ENCODE results near the gene EMC8.

EMC8 gene

DNA sequence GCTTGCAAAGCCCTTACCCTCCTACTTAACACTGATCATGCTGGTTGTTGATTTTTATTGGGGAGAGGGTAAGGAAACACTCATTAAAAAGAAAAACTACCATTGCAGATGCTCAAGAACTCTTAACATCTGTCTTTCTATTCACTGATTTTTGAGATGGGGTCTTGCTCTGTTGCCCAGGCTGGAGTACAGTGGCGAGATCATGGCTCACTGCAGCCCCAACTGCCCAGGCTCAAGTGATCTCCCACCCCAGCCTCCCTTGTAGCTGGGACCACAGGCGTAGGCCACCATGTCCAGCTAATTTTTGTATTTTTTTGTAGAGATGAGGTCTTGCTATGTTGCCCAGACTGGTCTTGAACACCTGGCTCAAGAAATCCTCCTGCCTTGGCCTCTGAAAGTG, 14.5 kb downstream of the EMC8 start:
- DNase-seq (ENCODE audit: low read depth in 3 of 3), result no peak

GRCh38 chr16:85783441-85783840, 15.9 kb downstream of the EMC8 start:
- no peak for DNase-seq (ENCODE audit: low read depth in 3 of 3)

DNA sequence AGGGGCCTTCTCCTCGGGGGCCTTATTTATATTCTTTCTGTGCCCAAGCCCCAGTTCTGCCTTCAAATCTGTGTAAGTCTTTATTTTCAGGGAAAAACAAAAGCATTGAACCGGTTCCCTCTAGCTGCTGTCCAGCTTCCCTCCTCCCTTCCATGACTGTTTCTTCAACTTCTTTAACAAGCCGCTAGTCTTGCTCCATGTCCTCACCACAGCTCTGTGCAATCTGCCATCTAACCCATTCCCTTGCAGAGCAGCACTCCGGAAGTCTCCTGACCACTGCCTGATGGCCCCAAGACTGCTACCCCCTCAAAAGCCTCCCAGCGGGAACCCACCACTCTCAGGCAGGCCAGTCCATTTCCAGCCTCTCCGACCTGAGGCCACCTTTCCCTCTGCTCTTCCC, 16.9 kb downstream of the EMC8 start:
- no peak for DNase-seq (ENCODE audit: low read depth in 3 of 3)

GRCh38 chr16:85781695-85782370, 17.5 kb downstream of the EMC8 start:
- no peak for DNase-seq (ENCODE audit: low read depth in 3 of 3)

DNA sequence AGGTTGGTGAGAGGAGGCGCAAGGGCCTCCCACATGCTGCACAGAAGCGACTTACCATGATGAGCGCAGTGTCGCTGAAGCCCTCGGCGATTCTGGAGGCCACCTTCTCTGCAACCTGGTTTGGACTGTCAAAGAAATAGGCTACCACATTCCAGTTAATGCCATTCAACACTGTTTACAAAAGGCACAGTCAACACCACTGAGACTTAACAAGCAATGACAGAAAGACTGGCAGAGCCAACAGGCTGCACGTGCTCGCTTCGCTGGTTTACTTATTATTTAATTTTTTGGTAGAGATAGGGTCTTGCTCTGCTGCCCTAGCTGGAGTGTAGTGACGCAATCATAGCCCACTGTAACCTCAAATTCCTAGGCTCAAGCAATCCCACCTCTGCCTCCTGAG, 18.2 kb downstream of the EMC8 start:
- no peak for DNase-seq (ENCODE audit: low read depth in 3 of 3)

DNA sequence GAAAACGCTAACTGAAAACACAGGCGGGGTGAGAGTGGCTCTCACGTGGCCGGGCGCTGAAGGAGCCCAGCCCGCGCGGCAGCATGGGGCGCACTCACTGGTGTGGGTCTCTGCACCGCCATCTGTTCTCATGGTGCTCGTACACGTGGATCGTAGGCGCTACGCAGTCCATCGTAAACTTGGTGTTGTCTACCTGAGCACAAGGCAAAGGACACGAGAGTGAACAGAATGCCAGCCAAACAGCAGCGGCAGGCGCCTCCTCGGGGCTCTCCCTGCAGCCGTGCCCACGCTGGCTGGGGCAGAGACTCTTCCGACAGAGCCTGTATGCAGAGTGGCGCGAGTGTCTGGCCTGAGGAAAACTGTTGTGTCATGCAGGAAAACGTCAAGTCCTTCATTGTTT, 19.1 kb downstream of the EMC8 start:
- DNase-seq (ENCODE audit: low read depth in 3 of 3), result no peak

GRCh38 chr16:85778873-85779272, 20.5 kb downstream of the EMC8 start:
- DNase-seq (ENCODE audit: low read depth in 3 of 3), result no peak

DNA sequence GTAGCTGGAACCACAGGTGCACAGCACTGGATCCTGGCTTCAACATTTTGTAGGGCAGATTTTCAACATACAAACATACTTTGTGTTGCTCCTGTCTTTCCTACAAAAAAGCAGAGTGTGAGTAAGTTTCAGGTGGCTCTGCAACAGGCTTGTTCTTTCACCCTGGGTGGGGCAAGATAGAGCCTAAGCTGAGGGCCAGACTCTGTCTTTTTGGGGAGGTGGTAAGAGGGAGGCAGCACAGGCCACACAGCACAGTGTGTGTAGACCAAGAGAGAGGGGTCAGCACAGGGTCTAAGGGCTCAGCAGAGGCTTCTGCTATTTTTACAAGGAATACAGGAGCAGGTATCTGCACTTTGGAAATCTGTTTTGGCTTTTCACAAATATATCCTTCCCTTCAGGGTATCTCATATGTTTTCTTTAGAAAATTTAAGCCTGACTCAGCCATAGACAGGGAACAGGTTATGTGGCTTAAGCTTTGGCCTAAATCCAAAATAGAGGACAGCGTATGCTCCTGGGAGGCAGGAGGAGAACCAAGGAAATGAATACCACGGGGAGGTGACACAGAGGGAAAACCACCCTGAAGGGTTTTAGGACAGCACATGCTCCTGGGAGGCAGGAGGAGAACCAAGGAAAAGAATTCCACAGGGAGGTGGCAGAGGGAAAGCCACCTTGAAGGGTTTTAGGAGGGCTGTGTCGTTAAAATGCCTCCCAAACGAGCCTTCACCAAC, 21.6 kb downstream of the EMC8 start:
- no peak for DNase-seq (ENCODE audit: low read depth in 3 of 3)

DNA sequence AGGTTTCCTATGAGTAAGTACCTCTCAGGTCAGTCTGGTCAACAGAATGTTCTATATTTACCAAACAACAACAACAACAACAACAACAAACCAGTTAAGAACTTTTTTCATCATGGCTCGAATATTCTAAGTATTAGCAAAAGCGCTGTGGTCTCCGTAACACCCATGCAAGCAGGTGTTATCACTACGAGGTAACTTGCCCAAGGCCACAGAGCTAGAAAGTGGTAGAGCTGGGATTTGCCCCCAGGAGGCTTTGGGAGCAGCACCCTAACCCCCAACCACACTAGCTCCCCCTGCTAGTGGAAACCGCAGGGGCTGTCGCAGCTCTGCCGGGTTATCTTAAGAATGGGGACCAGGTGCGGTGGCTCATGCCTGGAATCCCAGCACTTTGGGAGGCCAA, 24.5 kb downstream of the EMC8 start:
- no peak for DNase-seq (ENCODE audit: low read depth in 3 of 3)

- DNase-seq (ENCODE audit: low read depth in 3 of 3), result no peak
Measured at GRCh38 chr16:85774136-85774535, 25.2 kb downstream of the EMC8 start.

DNA sequence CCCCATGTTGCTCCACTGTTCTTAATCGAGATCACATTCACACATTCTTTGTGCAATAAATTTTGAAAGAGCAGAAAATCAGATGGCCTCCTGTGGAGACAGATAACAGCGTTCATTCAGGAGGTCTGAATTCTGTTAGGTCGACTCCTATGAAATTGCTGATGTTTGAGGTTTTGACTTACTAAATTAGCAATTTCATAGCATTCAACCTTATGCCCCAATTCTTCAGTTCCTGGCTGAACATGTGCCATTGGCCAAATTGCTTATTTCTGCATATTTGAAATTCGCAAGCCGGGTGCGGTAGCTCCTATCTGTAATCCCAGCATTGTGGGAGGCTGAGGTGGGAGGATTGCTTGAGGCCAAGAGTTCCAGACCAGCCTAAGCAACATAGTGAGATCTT, 26.3 kb downstream of the EMC8 start:
- DNase-seq (ENCODE audit: low read depth in 3 of 3), result no peak

DNA sequence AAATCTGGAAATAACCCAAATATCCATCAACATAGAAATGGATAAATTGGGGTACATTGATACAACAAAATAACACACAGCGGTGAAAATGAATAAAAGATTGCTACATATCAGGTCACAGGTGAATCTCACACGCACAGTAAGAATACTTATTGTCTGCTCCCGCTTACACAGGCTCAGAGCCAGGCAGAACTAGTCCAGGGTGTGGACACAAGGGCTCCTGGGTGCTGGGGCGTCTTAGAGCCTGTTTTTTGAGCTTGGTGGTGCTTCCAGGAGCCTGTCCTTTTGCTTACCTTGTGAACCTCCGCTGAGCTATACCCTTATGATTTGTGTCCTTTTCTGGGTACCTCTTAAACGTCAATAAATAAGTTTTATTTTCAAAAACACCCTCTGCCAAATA, 28.6 kb downstream of the EMC8 start:
- no peak for DNase-seq (ENCODE audit: low read depth in 3 of 3)

DNA sequence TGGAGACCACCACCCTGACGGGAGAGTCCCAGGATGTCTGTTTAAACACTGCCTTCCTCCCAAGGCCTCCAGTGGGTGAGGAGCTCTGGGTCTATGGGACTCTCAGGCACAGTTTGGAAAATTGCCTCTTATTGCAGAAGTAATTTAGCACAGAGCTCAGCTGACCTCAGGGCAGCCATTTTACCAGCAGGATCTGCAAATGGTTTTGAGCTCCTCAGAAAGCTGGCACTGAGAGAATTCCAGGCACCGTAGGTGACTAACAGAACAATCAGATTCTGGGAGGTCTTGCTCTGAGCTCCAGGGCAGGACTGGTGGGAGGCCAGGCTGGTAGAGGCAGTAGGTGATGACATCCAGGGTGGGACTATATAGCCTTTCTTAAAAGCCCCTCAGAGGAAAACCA, 31.1 kb downstream of the EMC8 start:
- no peak for DNase-seq (ENCODE audit: low read depth in 3 of 3)

DNA sequence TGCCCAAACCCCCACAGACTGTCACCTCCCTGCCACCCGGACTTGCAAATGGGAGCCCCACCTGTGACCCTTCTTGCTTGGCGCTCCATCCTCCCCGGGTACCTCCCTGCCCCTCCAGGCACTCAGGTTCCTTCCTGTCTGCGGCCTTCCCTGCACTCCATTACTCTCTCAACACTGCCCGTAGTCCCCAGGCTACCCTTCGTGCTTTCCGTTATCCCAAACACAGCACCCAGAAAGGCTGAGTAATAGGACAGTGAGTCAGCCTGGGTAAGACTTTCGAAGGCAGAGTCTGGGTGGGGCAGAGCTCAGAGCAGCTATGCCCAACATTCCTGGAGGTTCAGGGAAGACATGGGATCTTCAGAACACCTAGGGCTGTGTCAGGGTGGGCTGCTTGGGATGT, 31.8 kb downstream of the EMC8 start:
- DNase-seq (ENCODE audit: low read depth in 3 of 3), result no peak

- DNase-seq (ENCODE audit: low read depth in 3 of 3), result no peak
Measured at GRCh38 chr16:85765767-85766166, 33.6 kb downstream of the EMC8 start.

- DNase-seq (ENCODE audit: low read depth in 3 of 3), result no peak
Measured at GRCh38 chr16:85765211-85765610, 34.1 kb downstream of the EMC8 start.

DNA sequence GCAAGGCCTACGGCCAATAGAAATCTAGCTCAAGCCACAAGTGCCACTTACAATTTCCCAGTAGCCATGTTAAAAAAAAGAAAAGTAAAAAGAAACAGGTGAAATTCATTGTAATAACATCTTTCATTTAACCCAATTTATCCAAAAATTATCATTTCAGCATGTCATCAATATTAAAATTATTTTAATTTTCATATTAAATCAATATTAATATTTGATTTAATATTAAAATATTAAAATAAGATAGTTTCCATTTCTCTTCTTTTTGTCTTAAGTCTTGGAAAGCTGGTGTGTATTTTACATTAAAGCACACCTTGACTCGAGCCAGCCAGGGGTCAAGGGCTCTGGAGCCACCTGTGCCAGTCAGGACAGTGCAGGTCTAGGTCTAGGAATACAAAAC, 35.7 kb downstream of the EMC8 start:
- no peak for DNase-seq (ENCODE audit: low read depth in 3 of 3)

DNA sequence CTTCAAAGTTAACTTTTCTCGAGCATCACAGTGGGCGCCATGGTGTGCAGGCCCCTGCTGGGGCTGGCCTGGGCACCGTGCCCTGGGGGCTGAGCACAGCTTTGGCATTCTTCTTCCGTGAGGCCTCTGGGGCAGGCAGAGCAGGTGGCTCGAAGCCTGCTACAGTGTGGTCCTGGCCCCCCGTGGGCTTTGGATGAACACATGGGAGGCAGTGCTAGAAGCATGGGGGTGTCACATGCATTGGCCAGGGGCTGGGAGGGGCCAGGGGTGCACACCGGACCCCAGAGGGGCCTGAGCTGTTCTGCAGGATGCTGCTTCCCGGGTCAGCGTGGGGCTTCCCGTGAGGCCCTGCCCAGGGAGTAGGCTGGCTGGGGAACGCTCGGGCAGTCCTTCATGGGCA, 36.4 kb downstream of the EMC8 start:
- DNase-seq (ENCODE audit: low read depth in 3 of 3), result no peak

DNA sequence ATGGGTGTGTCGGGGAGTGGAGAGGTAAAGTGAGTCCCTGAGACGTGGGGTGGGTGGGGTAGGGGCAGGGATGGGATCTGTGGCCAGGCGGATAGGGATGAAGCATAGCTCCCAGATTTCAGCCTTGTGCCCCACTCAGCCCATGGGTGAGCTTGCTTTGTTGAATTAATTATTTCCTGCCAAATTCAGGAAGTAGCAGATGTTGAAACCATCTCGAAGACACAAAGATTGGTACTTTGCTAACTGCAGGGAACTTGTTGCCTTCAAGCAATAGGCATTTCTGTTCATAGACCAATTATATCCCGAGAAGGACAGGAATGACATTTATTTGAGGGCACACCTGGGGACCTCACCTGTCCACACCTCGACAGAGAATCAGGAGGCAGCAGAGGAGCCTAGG, 37.5 kb downstream of the EMC8 start:
- DNase-seq (ENCODE audit: low read depth in 3 of 3), result no peak

GRCh38 chr16:85759631-85760419, 39.5 kb downstream of the EMC8 start:
- no peak for DNase-seq (ENCODE audit: low read depth in 3 of 3)

DNA sequence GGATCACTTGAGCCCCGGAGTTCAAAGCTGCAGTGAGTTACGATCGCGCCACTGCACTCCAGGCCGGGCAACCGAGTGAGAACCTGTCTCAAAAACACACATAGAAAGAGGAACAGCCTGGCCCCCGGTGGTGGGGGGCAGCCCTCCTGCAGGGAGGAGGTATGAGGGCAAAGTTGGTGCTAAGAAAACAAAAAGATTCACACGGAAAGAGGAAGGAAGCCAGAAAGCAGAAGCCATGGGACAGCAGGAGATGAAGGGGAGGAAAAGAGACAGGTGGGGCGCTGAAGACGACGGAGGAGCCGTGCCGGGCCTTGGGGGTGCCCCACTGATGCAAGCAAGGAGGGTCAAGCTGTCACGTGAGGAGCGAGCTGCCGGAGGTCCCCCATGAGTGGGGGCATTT, 40.2 kb downstream of the EMC8 start:
- DNase-seq (ENCODE audit: low read depth in 3 of 3), result no peak

DNA sequence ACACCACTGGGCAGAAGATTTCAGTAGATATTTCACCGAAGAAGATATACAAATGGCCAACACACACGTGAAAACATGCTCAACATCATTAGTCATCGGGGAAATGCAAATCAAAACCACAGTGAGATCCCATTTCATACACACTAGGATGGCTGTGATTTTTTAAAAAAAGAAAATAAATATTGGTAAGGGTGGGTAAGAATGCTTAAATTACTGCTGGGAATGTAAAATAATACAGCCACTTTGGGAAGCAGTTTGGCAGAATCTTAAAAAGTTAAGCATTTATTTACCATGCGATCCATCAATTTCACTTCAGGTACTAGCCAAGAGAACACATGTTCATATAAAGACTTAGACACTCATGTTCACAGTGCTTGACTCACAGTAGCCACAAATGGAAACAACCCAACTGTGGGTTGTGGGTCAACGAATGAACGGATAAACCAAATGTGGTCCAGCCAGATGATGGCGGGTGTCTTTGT, 42.0 kb downstream of the EMC8 start:
- DNase-seq (ENCODE audit: low read depth in 3 of 3), result no peak
